PFSK-1 (cell line): ENCODE data around the gene KIT.

Source experiments
- POLR2AphosphoS5 ChIP-seq: IDR thresholded peaks from 2 replicates; pipeline ENCODE4 v1.6.1; 2012; ENCODE audit warnings: low read depth, mild to moderate bottlenecking, control low read depth, low read length, moderate library complexity
- REST ChIP-seq, 2 experiments: IDR thresholded peaks; 2 replicates each; pipeline versions ENCODE4 v1.6.1 to v1.8.0; 2011 to 2012; ENCODE audit warnings: low read depth in 2 of 2, low read length in 2 of 2, control low read depth in 1 of 2, inconsistent platforms in 1 of 2, mild to moderate bottlenecking in 1 of 2, moderate library complexity in 1 of 2; ENCODE audit not compliant: insufficient read depth in 1 of 2

- TF ChIP-seq REST (IDR thresholded peaks at IDR 0.05; ENCODE audit: insufficient read depth in 1 of 2, low read depth in 2 of 2, low read length in 2 of 2) (no peak), POLR2AphosphoS5 (no peak)
Measured at GRCh38 chr4:54745031-54745770, 87.4 kb downstream of the KIT start.
